GM12801 (cell line): Measurements from ENCODE around the gene CRHR1.

Experiments
- CTCF ChIP-seq: IDR thresholded peaks from one replicate; pipeline ENCODE4 v1.5.1; 2011; ENCODE audit warnings: control low read depth; ENCODE audit not compliant: insufficient read length; ENCODE audit errors: extremely low read depth

The CRHR1 gene

GRCh38 chr17:45784293-45784740, at the start of gene CRHR1:
Gene CRHR1 (plus strand): TSS chr17:45784320. CDS start chr17:45784545, 225 bp downstream.
- TF ChIP-seq CTCF, result no peak

- TF ChIP-seq CTCF, result no peak
These were observed 49.5 kb upstream of the CRHR1 start for GRCh38 chr17:45734598-45734997.

GRCh38 chr17:45735488-45735887, 48.6 kb upstream of the CRHR1 start:
- no peak for TF ChIP-seq CTCF

GRCh38 chr17:45739786-45740185, 44.3 kb upstream of the CRHR1 start:
- TF ChIP-seq CTCF, result no peak

- no peak for TF ChIP-seq CTCF
These were observed 43.4 kb upstream of the CRHR1 start for GRCh38 chr17:45740553-45741330.

GRCh38 chr17:45742251-45742650, 41.9 kb upstream of the CRHR1 start:
- TF ChIP-seq CTCF, result no peak

GRCh38 chr17:45743626-45744326, 40.3 kb upstream of the CRHR1 start:
- no peak for TF ChIP-seq CTCF
